ENCODE results near the gene COX5B. TPM values are rescaled to one million over a fixed set of nuclear protein-coding genes. Genes with fewer than 3 reads are reported as not detected.

The COX5B gene
- total and polyA plus RNA-seq, 9 of the 15 experiments (the other 6 are each of a cell fraction or from before 2014, with no cell fraction given) = 154 to 1,424 (median 487) TPM

GRCh38 chr2:97645695-97646629 lies at the start of gene COX5B (continued):
- TF ChIP-seq ATF1 (CRISPR knock-in tag; IDR thresholded peaks at IDR 0.05) (no peak), ATF1 (tag; IDR thresholded peaks at IDR 0.05) (peak; percentile 48; the same call in 1 of the 2 replicates), KDM1A (IDR thresholded peaks at IDR 0.05) (no peak), SMAD4 (CRISPR knock-in tag; conservative IDR thresholded peaks at IDR 0.05) (no peak; the same call in 1 of the 2 replicates), ZNF134 (CRISPR knock-in tag; conservative IDR thresholded peaks at IDR 0.05) (no peak), TEAD4 (IDR thresholded peaks at IDR 0.05; ENCODE audit: low read length) (0 out of 2 replicates have a peak, but pooled peaks have one; percentile 30), TEAD4 (CRISPR knock-in tag; IDR thresholded peaks at IDR 0.05; ENCODE audit: borderline replicate concordance) (no peak), CTBP1 (IDR thresholded peaks at IDR 0.05; ENCODE audit: borderline replicate concordance) (peak; percentile 24; the same call in 1 of the 2 replicates), SIN3A (IDR thresholded peaks at IDR 0.05; ENCODE audit: borderline replicate concordance in 2 of 2, control insufficient read depth in 1 of 2, low read depth in 2 of 2, low read length in 2 of 2) (peak; percentile 80 to 81; a peak in 3 of 4 replicates), NR2C1 (IDR thresholded peaks at IDR 0.05) (no peak), NR2C1 (tag; IDR thresholded peaks at IDR 0.05) (peak; percentile 43; the same call in 1 of the 2 replicates), RBM15 (IDR thresholded peaks at IDR 0.05; ENCODE audit: insufficient read depth, low read length) (no peak), TCF3 (CRISPR knock-in tag; IDR thresholded peaks at IDR 0.05) (no peak), FOXP1 (CRISPR knock-in tag; IDR thresholded peaks at IDR 0.05) (peak; percentile 57; the same call in 1 of the 2 replicates), BRD4 (IDR thresholded peaks at IDR 0.05) (no peak), TCF15 (CRISPR knock-in tag; IDR thresholded peaks at IDR 0.05) (no peak), CEBPB (tag; IDR thresholded peaks at IDR 0.05) (no peak), CHAMP1 (IDR thresholded peaks at IDR 0.05) (no peak), ZFP1 (CRISPR knock-in tag; IDR thresholded peaks at IDR 0.05) (no peak), MTA1 (IDR thresholded peaks at IDR 0.05; ENCODE audit: borderline replicate concordance) (no peak), SRSF7 (optimal IDR thresholded peaks at IDR 0.05; ENCODE audit: low read depth, low read length) (no peak), ZFX (CRISPR knock-in tag; IDR thresholded peaks at IDR 0.05) (peak; percentile 86), ZNF583 (CRISPR knock-in tag; IDR thresholded peaks at IDR 0.05) (no peak), ZNF140 (CRISPR knock-in tag; IDR thresholded peaks at IDR 0.05) (no peak), CREB3L1 (IDR thresholded peaks at IDR 0.05; ENCODE audit: borderline replicate concordance, low read depth) (0 out of 2 replicates have a peak, but pooled peaks have one; percentile 26), NFE2 (IDR thresholded peaks at IDR 0.05; ENCODE audit: low read depth) (0 out of 2 replicates have a peak, but pooled peaks have one; percentile 2)

Measured in K562 (cell line).